IMR-90 (cell line): ENCODE measurements around the gene GRHL3. TPM values are rescaled to one million over a fixed set of nuclear protein-coding genes. Genes with fewer than 3 reads are reported as not detected.

Experiments
- ATAC-seq: fragments of 200-7000 bp; cut with Tn5 transposase; 2 replicates; pipeline ENCODE4 v1.9.1; 2020; ENCODE audit warnings: low read depth, mild to moderate bottlenecking, moderate library complexity
- BruUV-seq: library from RNA; stranded (reverse); fragments of 400-500 nt; replicated peaks from 2 replicates; lab custom pipeline; 2021; lab: Mats Ljungman, UMichigan
- CTCF ChIA-PET: fragments of 300-600 bp; formaldehyde crosslinking; extraction: SDS; loops from one replicate; lab custom pipeline; 2021; ENCODE audit warnings: antibody characterized with exemption; lab: Yijun Ruan, JAX
- POLR2A ChIA-PET: fragments of 300-600 bp; sonication (Branson Sonifier 250); formaldehyde crosslinking; loops from one replicate; lab custom pipeline; 2022; ENCODE audit warnings: antibody characterized with exemption; ENCODE audit not compliant: unreplicated experiment; lab: Charles Lee
- DNase-seq: peaks from one replicate; pipeline ENCODE4 v3.0.0; 2013
- H2AFZ ChIP-seq: replicated peaks from 2 replicates; pipeline ENCODE3; 2013; ENCODE audit warnings: low read length, mild to moderate bottlenecking; ENCODE audit not compliant: poor library complexity
- H2AK5ac ChIP-seq: 2 replicates; pipeline ENCODE4 v1.6.1; 2013; ENCODE audit warnings: low read depth, low read length, inconsistent platforms
- H2AK9ac ChIP-seq: replicated peaks from 2 replicates; pipeline ENCODE3; 2013; ENCODE audit warnings: mild to moderate bottlenecking, low read depth, low read length, moderate library complexity; ENCODE audit not compliant: poor library complexity
- H2BK120ac ChIP-seq: 2 replicates; pipeline ENCODE4 v1.6.1; 2013; ENCODE audit warnings: low read depth, low read length, inconsistent platforms
- H2BK15ac ChIP-seq: 3 replicates; pipeline ENCODE4 v1.6.1; 2013; ENCODE audit warnings: low read depth, low read length, inconsistent platforms
- H2BK20ac ChIP-seq: 2 replicates; pipeline ENCODE4 v1.6.1; 2013; ENCODE audit warnings: low read depth, mild to moderate bottlenecking, inconsistent platforms, low read length, moderate library complexity
- H2BK5ac ChIP-seq: 2 replicates; pipeline ENCODE4 v1.6.1; 2013; ENCODE audit warnings: mild to moderate bottlenecking, low read depth, low read length, inconsistent platforms; ENCODE audit not compliant: poor library complexity, severe bottlenecking
- H3K14ac ChIP-seq: replicated peaks from 2 replicates; pipeline ENCODE4 v1.6.1; 2013; ENCODE audit warnings: low read depth, low read length, inconsistent platforms
- H3K18ac ChIP-seq: 2 replicates; pipeline ENCODE4 v1.6.1; 2013; ENCODE audit warnings: low read depth, low read length, control low read depth
- H3K23ac ChIP-seq: 2 replicates; pipeline ENCODE4 v1.6.1; 2013; ENCODE audit warnings: low read depth, low read length, inconsistent platforms
- H3K27ac ChIP-seq: 2 replicates; pipeline ENCODE4 v1.5.1; 2013; ENCODE audit warnings: mild to moderate bottlenecking, control low read depth, low read length; ENCODE audit not compliant: insufficient read depth
- H3K27me3 ChIP-seq: 2 replicates; pipeline ENCODE4 v1.6.1; 2013; ENCODE audit warnings: low read length; ENCODE audit not compliant: control insufficient read depth, insufficient read depth
- H3K36me3 ChIP-seq: 2 replicates; pipeline ENCODE4 v1.6.1; 2013; ENCODE audit warnings: low read length, mixed read lengths; ENCODE audit not compliant: control insufficient read depth, insufficient read depth
- H3K4ac ChIP-seq: 2 replicates; pipeline ENCODE4 v1.6.1; 2013; ENCODE audit warnings: low read depth, low read length, inconsistent platforms
- H3K4me1 ChIP-seq: 2 replicates; pipeline ENCODE4 v1.6.1; 2013; ENCODE audit warnings: low read length, mixed read lengths; ENCODE audit not compliant: control insufficient read depth, insufficient read depth
- H3K4me2 ChIP-seq: 2 replicates; pipeline ENCODE4 v1.6.1; 2013; ENCODE audit warnings: low read depth, mild to moderate bottlenecking, control low read depth, low read length, moderate library complexity
- H3K4me3 ChIP-seq: 2 replicates; pipeline ENCODE4 v1.5.1; 2013; ENCODE audit warnings: low read depth, mild to moderate bottlenecking, control low read depth, low read length, moderate library complexity; ENCODE audit not compliant: insufficient read depth
- H3K56ac ChIP-seq: 2 replicates; pipeline ENCODE4 v1.6.1; 2013; ENCODE audit warnings: low read length, inconsistent platforms; ENCODE audit not compliant: insufficient read depth; ENCODE audit errors: extremely low read depth
- H3K79me1 ChIP-seq, 2 experiments: 2 replicates each; pipeline ENCODE4 v1.6.1; 2013; ENCODE audit warnings: low read length in 2 of 2, inconsistent platforms in 1 of 2, low read depth in 1 of 2
- H3K9ac ChIP-seq: 2 replicates; pipeline ENCODE4 v1.6.1; 2013; ENCODE audit warnings: low read depth, low read length, control low read depth
- H3K9me1 ChIP-seq: 2 replicates; pipeline ENCODE4 v1.6.1; 2013; ENCODE audit warnings: low read length, inconsistent platforms; ENCODE audit not compliant: insufficient read depth
- H3K9me3 ChIP-seq: 2 replicates; pipeline ENCODE4 v1.6.1; 2013; ENCODE audit warnings: low read length; ENCODE audit not compliant: control insufficient read depth, insufficient read depth
- H4K20me1 ChIP-seq: 2 replicates; pipeline ENCODE4 v1.6.1; 2013; ENCODE audit warnings: low read length, inconsistent platforms; ENCODE audit not compliant: insufficient read depth
- H4K5ac ChIP-seq: 2 replicates; pipeline ENCODE4 v1.6.1; 2013; ENCODE audit warnings: mild to moderate bottlenecking, low read depth, low read length, control low read depth
- H4K8ac ChIP-seq, 2 experiments: 2 replicates each; pipeline ENCODE4 v1.6.1; 2013; ENCODE audit warnings: low read depth in 2 of 2, low read length in 2 of 2, control low read depth in 1 of 2, inconsistent platforms in 1 of 2
- H4K91ac ChIP-seq: 2 replicates; pipeline ENCODE4 v1.6.1; 2013; ENCODE audit warnings: low read depth, low read length, inconsistent platforms; ENCODE audit not compliant: insufficient read depth
- CEBPB ChIP-seq: IDR thresholded peaks from 2 replicates; pipeline ENCODE4 v1.6.1; 2012; ENCODE audit warnings: low read depth, low read length, improper control_type of control experiment
- FOS ChIP-seq: fragments of 150-350 bp; IDR thresholded peaks from 2 replicates; pipeline ENCODE4 v1.6.1; 2016; ENCODE audit warnings: low read depth, low read length
- NFE2L2 ChIP-seq: fragments of 150-350 bp; IDR thresholded peaks from 2 replicates; pipeline ENCODE4 v1.6.1; 2016; ENCODE audit warnings: low read depth, mild to moderate bottlenecking, low read length
- POLR2A ChIP-seq: IDR thresholded peaks from 2 replicates; pipeline ENCODE4 v1.6.1; 2012; ENCODE audit warnings: mild to moderate bottlenecking, low read depth, low read length
- RAD21 ChIP-seq: IDR thresholded peaks from 2 replicates; pipeline ENCODE4 v1.6.1; 2012; ENCODE audit warnings: low read length, improper control_type of control experiment
- RCOR1 ChIP-seq: IDR thresholded peaks from 2 replicates; pipeline ENCODE4 v1.6.1; 2012; ENCODE audit warnings: mild to moderate bottlenecking, low read length, improper control_type of control experiment; ENCODE audit not compliant: insufficient replicate concordance
- WGBS, 2 experiments: methylation state at CpG; one replicate each; pipeline versions ENCODE4 v1.1.5 to v1.1.7; 2013; ENCODE audit warnings: missing lambda C conversion rate in 2 of 2; ENCODE audit not compliant: insufficient read length in 1 of 2; ENCODE audit errors: extremely low coverage in 2 of 2; 5-methylcytosine and 5-hydroxymethylcytosine counted together
- dilution Hi-C: fragments of 300-500 bp; cut with HindIII; formaldehyde crosslinking; loops from one replicate; pipeline ENCODE4 v1.14.3; 2018; ENCODE audit warnings: low sequenced_read_pairs; ENCODE audit not compliant: unreplicated experiment
- in situ Hi-C: fragments of 300-500 bp; cut with MboI; formaldehyde crosslinking; loops from 3 replicates; pipeline ENCODE4 v1.14.3; 2019; ENCODE audit warnings: low sequenced_read_pairs, inconsistent platforms, mixed read lengths
- intact Hi-C: fragments of 100-400 bp; cut with micrococcal nuclease; formaldehyde crosslinking; loops from 2 replicates; pipeline ENCODE4 v1.10.0; 2022
- polyA plus RNA-seq, 3 experiments: library from polyadenylated mRNA; depleted of rRNA; stranded (reverse); fragments of >200 nt; gene quantifications; 2 replicates each; pipeline ENCODE4 v1.2.3, GENCODE V29; 2012; ENCODE audit warnings: low replicate concordance in 1 of 3
- total RNA-seq: library from RNA; depleted of rRNA; stranded (reverse); fragments of >200 nt; gene quantifications from 2 replicates; pipeline ENCODE4 v1.2.3, GENCODE V29; 2012

GRHL3 gene
- total and polyA plus RNA-seq, 2 of the 4 experiments (the other 2 are of a cell fraction): not detected

GRCh38 chr1:24393892-24394291, 74.7 kb downstream of the GRHL3 start:
- dilution Hi-C loops: no loop called here
- H3K9me3 ChIP-seq: no peaks in the 10 kb centered on the region

More at GRCh38 chr1:24393892-24394291, 74.7 kb downstream of the GRHL3 start:
- no peak overlapping the region for H3K4me3 ChIP-seq
- H2AFZ ChIP-seq: no peak overlapping the region
- ChIA-PET POLR2A (interaction anchor here (0.5 to 1.0 kb wide), 3 partner anchors 192 to 422 kb away, joined by 3 to 5 read pairs (median 4); no protein-coding TSS in a partner anchor), CTCF (interaction anchor here (1.1 to 5.2 kb wide), 6 partner anchors 9 to 242 kb away, joined by 3 to 170 read pairs (median 4); partner anchors contain the start of gene NIPAL3)
- H3K79me1 ChIP-seq: peaks cover 0 to 22% of the 10 kb centered on the region in 2 experiments; a peak in 1 of 4 replicates
- H2AK9ac ChIP-seq: no peak overlapping the region
- DNase-seq: peak; percentile 81
- peak; percentile 73 for ATAC-seq
- TF ChIP-seq FOS (peak; percentile 60), RAD21 (peak; percentile 17; the same call in 1 of the 2 replicates), CEBPB (peak; percentile 75), RCOR1 (no peak), NFE2L2 (no peak), POLR2A (no peak)
- H3K18ac ChIP-seq: no peak overlapping the region
- no TSS peak for BruUV-seq
- H3K23ac ChIP-seq: peak overlapping the region; percentile 14; the same call in 1 of the 2 replicates
- H2BK5ac ChIP-seq: no peak overlapping the region
- in situ Hi-C loops (loop anchor here (5.0 to 10.0 kb wide), 2 partner anchors 192 to 241 kb away; no protein-coding TSS in a partner anchor), intact Hi-C loops (loop anchor here (10.0 kb wide), 1 partner anchor 191 kb away; no protein-coding TSS in a partner anchor)
- no peaks in the 10 kb centered on the region for H3K36me3 ChIP-seq
- peak overlapping the region; percentile 54 for H2BK120ac ChIP-seq
- H3K14ac ChIP-seq: peak overlapping the region; percentile 35; the same call in 1 of the 2 replicates
- H4K91ac ChIP-seq: no peak overlapping the region
- H2AK5ac ChIP-seq: no peak overlapping the region
- WGBS, 2 experiments: 27% methylated on average over 3 of the region's 6 CpGs; no CpG with 5 or more reads in 1 of the 2 experiments
- peak overlapping the region in 1 of 2 experiments; percentile 51; a peak in 1 of 4 replicates for H4K8ac ChIP-seq
- H3K56ac ChIP-seq: no peak overlapping the region
- H4K5ac ChIP-seq: no peak overlapping the region
- H3K4me2 ChIP-seq: peak overlapping the region; percentile 48
- H2BK20ac ChIP-seq: peak overlapping the region; percentile 13; the same call in 1 of the 2 replicates
- no peak overlapping the region for H3K9ac ChIP-seq
- H3K27ac ChIP-seq: no peak overlapping the region
- no peaks in the 10 kb centered on the region for H3K27me3 ChIP-seq
- H4K20me1 ChIP-seq: no peaks in the 10 kb centered on the region
- peaks cover 6% of the 10 kb centered on the region for H3K4me1 ChIP-seq
- H3K9me1 ChIP-seq: 0 out of 2 replicates have a peak, but pooled peaks cover 3% of the 10 kb centered on the region
- peak overlapping the region; percentile 54; the same call in 1 of the 2 replicates for H3K4ac ChIP-seq
- H2BK15ac ChIP-seq: peak overlapping the region; percentile 16; the same call in 1 of the 3 replicates
